Measurements from ENCODE around the gene ETS1.

Gene ETS1

GRCh38 chr11:128587415-128587814 is at the start of gene ETS1:
Gene ETS1, minus strand, starts transcription at chr11:128587558. Its CDS starts 14,428 bp downstream, at chr11:128573130.
- DNase-seq = no peak

- DNase-seq = no peak
Measured at GRCh38 chr11:128634395-128634794, 47.0 kb upstream of the ETS1 start.

GRCh38 chr11:128633384-128633965 is 46.1 kb upstream of the ETS1 start:
- DNase-seq = no peak

- no peak for DNase-seq
Measured at GRCh38 chr11:128632141-128632791, 44.9 kb upstream of the ETS1 start.

GRCh38 chr11:128630367-128631230 is 43.2 kb upstream of the ETS1 start:
- DNase-seq = no peak

- DNase-seq = no peak
Measured at GRCh38 chr11:128629516-128630106, 42.3 kb upstream of the ETS1 start.

- DNase-seq = no peak
Measured at GRCh38 chr11:128628686-128629085, 41.3 kb upstream of the ETS1 start.

GRCh38 chr11:128628325-128628673 is 40.9 kb upstream of the ETS1 start:
- DNase-seq = no peak

GRCh38 chr11:128627666-128628324 is 40.4 kb upstream of the ETS1 start:
- DNase-seq = no peak

GRCh38 chr11:128626913-128627665 is 39.7 kb upstream of the ETS1 start:
- DNase-seq = no peak

GRCh38 chr11:128625746-128626145 is 38.4 kb upstream of the ETS1 start:
- no peak for DNase-seq

GRCh38 chr11:128625326-128625725 is 38.0 kb upstream of the ETS1 start:
- DNase-seq = no peak

- DNase-seq = no peak
Measured at GRCh38 chr11:128624269-128625175, 37.2 kb upstream of the ETS1 start.

- no peak for DNase-seq
Measured at GRCh38 chr11:128623091-128623490, 35.7 kb upstream of the ETS1 start.

- no peak for DNase-seq
Measured at GRCh38 chr11:128621601-128622501, 34.5 kb upstream of the ETS1 start.

GRCh38 chr11:128620309-128621100 is 33.1 kb upstream of the ETS1 start:
- no peak for DNase-seq

GRCh38 chr11:128619540-128620308 is 32.4 kb upstream of the ETS1 start:
- DNase-seq = no peak

GRCh38 chr11:128619007-128619406 is 31.6 kb upstream of the ETS1 start:
- DNase-seq = no peak
